H1 (cell line): ENCODE data around the gene SBF1. TPM values are rescaled to one million over a fixed set of nuclear protein-coding genes. Genes with fewer than 3 reads are reported as not detected.

ENCODE experiments used
- CTCF ChIA-PET: fragments of 300-600 bp; sonication (Branson Sonifier 250); formaldehyde crosslinking; loops from one replicate; lab custom pipeline; 2021; ENCODE audit not compliant: partially characterized antibody; lab: Charles Lee
- POLR2A ChIA-PET: fragments of 300-600 bp; sonication (Branson Sonifier 250); formaldehyde crosslinking; loops from one replicate; lab custom pipeline; 2021; ENCODE audit warnings: inconsistent platforms; ENCODE audit not compliant: partially characterized antibody; lab: Charles Lee
- DNase-seq, 2 experiments: peaks; one replicate each; pipeline versions ENCODE4 v3.0.0 to v3.0.0-alpha.2; 2010 to 2022; ENCODE audit warnings: low spot score in 2 of 2, low read depth in 1 of 2, mixed read lengths in 1 of 2
- FAIRE-seq: peaks from 2 replicates; lab custom pipeline; 2011; peaks lifted over from hg19 to GRCh38; lab: Jason Lieb, UNC
- H2AFZ ChIP-seq: 2 replicates; pipeline ENCODE4 v1.8.1; 2012; ENCODE audit warnings: low read length, inconsistent platforms
- H2AK5ac ChIP-seq: 2 replicates; pipeline ENCODE4 v1.6.1; 2013; ENCODE audit warnings: low read depth, low read length
- H2BK120ac ChIP-seq: replicated peaks from 2 replicates; pipeline ENCODE3; 2013; ENCODE audit warnings: low read depth, low read length, inconsistent platforms
- H2BK12ac ChIP-seq: 2 replicates; pipeline ENCODE4 v1.6.1; 2013; ENCODE audit warnings: low read depth, low read length
- H2BK15ac ChIP-seq: 2 replicates; pipeline ENCODE4 v1.6.1; 2013; ENCODE audit warnings: low read length
- H2BK20ac ChIP-seq: 2 replicates; pipeline ENCODE4 v1.6.1; 2013; ENCODE audit warnings: low read length
- H2BK5ac ChIP-seq: 2 replicates; pipeline ENCODE4 v1.6.1; 2013; ENCODE audit warnings: low read depth, low read length
- H3K14ac ChIP-seq: 2 replicates; pipeline ENCODE4 v1.6.1; 2013; ENCODE audit warnings: inconsistent platforms; ENCODE audit not compliant: insufficient read length
- H3K18ac ChIP-seq: 2 replicates; pipeline ENCODE4 v1.6.1; 2013; ENCODE audit warnings: low read length; ENCODE audit errors: extremely low read depth
- H3K23ac ChIP-seq: 2 replicates; pipeline ENCODE4 v1.6.1; 2013; ENCODE audit warnings: inconsistent platforms; ENCODE audit not compliant: insufficient read length
- H3K23me2 ChIP-seq: 2 replicates; pipeline ENCODE4 v1.6.1; 2013; ENCODE audit warnings: low read depth, low read length
- H3K27ac ChIP-seq: 2 replicates; pipeline ENCODE4 v1.6.1; 2011; ENCODE audit warnings: low read depth, low read length, inconsistent platforms
- H3K27me3 ChIP-seq, 4 experiments: replicated peaks in 1 of 4; 1 replicate in 1 of 4; 2 replicates in 3 of 4; pipeline versions ENCODE4 v1.6.1 to v1.8.1; 2011 to 2013; ENCODE audit warnings: low read length in 3 of 4, mild to moderate bottlenecking in 3 of 4, inconsistent platforms in 2 of 4, mixed read lengths in 2 of 4, moderate library complexity in 1 of 4; ENCODE audit not compliant: control insufficient read depth in 3 of 4, insufficient read depth in 3 of 4; ENCODE audit errors: extremely low read depth in 1 of 4
- H3K36me3 ChIP-seq, 4 experiments: 2 replicates each; pipeline versions ENCODE4 v1.6.1 to v1.8.1; 2011 to 2013; ENCODE audit warnings: mild to moderate bottlenecking in 4 of 4, low read length in 3 of 4, moderate library complexity in 2 of 4, control low read depth in 1 of 4, inconsistent platforms in 1 of 4; ENCODE audit not compliant: insufficient read depth in 4 of 4, control insufficient read depth in 2 of 4
- H3K4ac ChIP-seq: replicated peaks from 2 replicates; pipeline ENCODE3; 2013; ENCODE audit warnings: low read length, low read depth, mixed read lengths, inconsistent platforms; ENCODE audit not compliant: insufficient read length
- H3K4me1 ChIP-seq, 4 experiments: replicated peaks in 1 of 4; 1 replicate in 1 of 4; 2 replicates in 3 of 4; pipeline versions ENCODE4 v1.6.1 to v1.8.1; 2011 to 2013; ENCODE audit warnings: low read length in 3 of 4, inconsistent platforms in 2 of 4, mixed read lengths in 1 of 4; ENCODE audit not compliant: insufficient read depth in 4 of 4, control insufficient read depth in 3 of 4
- H3K4me2 ChIP-seq, 2 experiments: 2 replicates each; pipeline versions ENCODE4 v1.6.1 to v1.8.1; 2011 to 2013; ENCODE audit warnings: low read depth in 2 of 2, low read length in 2 of 2, control low read depth in 1 of 2, inconsistent platforms in 1 of 2, mild to moderate bottlenecking in 1 of 2; ENCODE audit not compliant: insufficient read depth in 1 of 2
- H3K4me3 ChIP-seq, 4 experiments: fragments of 200-600, 300-600 bp in 1 of 4; sonication (generic), shearing (Covaris generic), sonication (Bioruptor Twin) in 1 of 4; 2 replicates each; pipeline versions ENCODE4 v1.5.1 to v1.8.1; 2011 to 2016; ENCODE audit warnings: low read length in 4 of 4, low read depth in 3 of 4, control low read depth in 2 of 4, inconsistent platforms in 2 of 4, mild to moderate bottlenecking in 2 of 4, mixed read lengths in 1 of 4, moderate library complexity in 1 of 4; ENCODE audit not compliant: insufficient read depth in 2 of 4; ENCODE audit errors: extremely low read depth in 1 of 4
- H3K56ac ChIP-seq: replicated peaks from 2 replicates; pipeline ENCODE3; 2013; ENCODE audit warnings: low read depth, mild to moderate bottlenecking, mixed read lengths, low read length, inconsistent platforms; ENCODE audit not compliant: insufficient read length
- H3K79me1 ChIP-seq: 2 replicates; pipeline ENCODE4 v1.6.1; 2013; ENCODE audit warnings: low read depth, low read length, control low read depth
- H3K79me2 ChIP-seq, 2 experiments: 2 replicates each; pipeline versions ENCODE4 v1.6.1 to v1.8.1; 2012 to 2013; ENCODE audit warnings: low read length in 2 of 2, mild to moderate bottlenecking in 2 of 2, inconsistent platforms in 1 of 2; ENCODE audit not compliant: insufficient read depth in 2 of 2, control insufficient read depth in 1 of 2
- H3K9ac ChIP-seq, 4 experiments: replicated peaks in 1 of 4; 1 replicate in 1 of 4; 2 replicates in 3 of 4; pipeline versions ENCODE4 v1.6.1 to v1.8.1; 2011 to 2013; ENCODE audit warnings: low read depth in 3 of 4, low read length in 3 of 4, control low read depth in 2 of 4, mild to moderate bottlenecking in 2 of 4, moderate library complexity in 2 of 4, inconsistent platforms in 1 of 4; ENCODE audit errors: extremely low read depth in 1 of 4
- H3K9me3 ChIP-seq, 2 experiments: 2 replicates each; pipeline versions ENCODE4 v1.6.1 to v1.8.1; 2012 to 2013; ENCODE audit warnings: mild to moderate bottlenecking in 2 of 2, moderate library complexity in 2 of 2, control low read depth in 1 of 2, inconsistent platforms in 1 of 2, low read depth in 1 of 2, low read length in 1 of 2, mixed read lengths in 1 of 2; ENCODE audit not compliant: insufficient read depth in 2 of 2
- H4K20me1 ChIP-seq, 2 experiments: replicated peaks in 1 of 2; 2 replicates each; pipeline versions ENCODE3 to v1.8.1; 2011 to 2013; ENCODE audit warnings: inconsistent platforms in 2 of 2, low read length in 2 of 2, mild to moderate bottlenecking in 1 of 2; ENCODE audit not compliant: insufficient read depth in 2 of 2, control insufficient read depth in 1 of 2
- H4K5ac ChIP-seq: 2 replicates; pipeline ENCODE4 v1.6.1; 2013; ENCODE audit warnings: low read length, low read depth, mixed read lengths, inconsistent platforms; ENCODE audit not compliant: insufficient read length
- H4K8ac ChIP-seq: 2 replicates; pipeline ENCODE4 v1.8.0; 2013; ENCODE audit warnings: mild to moderate bottlenecking, moderate library complexity, low read length, inconsistent platforms; ENCODE audit not compliant: insufficient read depth; ENCODE audit errors: extremely low read depth
- H4K91ac ChIP-seq: replicated peaks from 2 replicates; pipeline ENCODE3; 2013; ENCODE audit warnings: low read length, mixed read lengths, inconsistent platforms; ENCODE audit not compliant: insufficient read length
- BRCA1 ChIP-seq: IDR thresholded peaks from 2 replicates; pipeline ENCODE4 v1.6.1; 2012; ENCODE audit warnings: low read depth, low read length, improper control_type of control experiment
- EP300 ChIP-seq, 2 experiments: IDR thresholded peaks; 1 replicate in 1 of 2; 2 replicates in 1 of 2; pipeline ENCODE4 v1.6.1; 2011 to 2012; ENCODE audit warnings: low read depth in 2 of 2, low read length in 2 of 2, mild to moderate bottlenecking in 2 of 2, borderline replicate concordance in 1 of 2, inconsistent platforms in 1 of 2, moderate library complexity in 1 of 2
- NANOG ChIP-seq: IDR thresholded peaks from 2 replicates; pipeline ENCODE4 v1.6.1; 2011; ENCODE audit warnings: low read length, low read depth, mild to moderate bottlenecking, inconsistent platforms; ENCODE audit not compliant: insufficient read depth, poor library complexity, severe bottlenecking
- NRF1 ChIP-seq: IDR thresholded peaks from 2 replicates; pipeline ENCODE4 v1.6.1; 2011; ENCODE audit warnings: mild to moderate bottlenecking, low read depth, low read length, improper control_type of control experiment
- POU5F1 ChIP-seq: IDR thresholded peaks from 2 replicates; pipeline ENCODE4 v1.6.1; 2011; ENCODE audit warnings: low read depth, mild to moderate bottlenecking, low read length, moderate library complexity
- SRF ChIP-seq: IDR thresholded peaks from 2 replicates; pipeline ENCODE4 v1.6.1; 2011; ENCODE audit warnings: mild to moderate bottlenecking, low read depth, low read length, moderate library complexity
- TAF1 ChIP-seq: IDR thresholded peaks from 2 replicates; pipeline ENCODE4 v1.6.1; 2011; ENCODE audit warnings: mild to moderate bottlenecking, low read depth, low read length
- ZNF274 ChIP-seq: IDR thresholded peaks from 2 replicates; pipeline ENCODE4 v1.7.0; 2012; ENCODE audit warnings: low read length, borderline replicate concordance; ENCODE audit errors: extremely low read depth
- WGBS, 2 experiments: shearing (Covaris generic) in 1 of 2; methylation state at CpG; one replicate each; pipeline versions ENCODE4 v1.1.6 to v1.1.7; 2013 to 2015; ENCODE audit warnings: low lambda C conversion rate in 2 of 2, mixed read lengths in 2 of 2, inconsistent platforms in 1 of 2, low coverage in 1 of 2, missing lambda C conversion rate in 1 of 2; ENCODE audit not compliant: insufficient replicate concordance in 2 of 2, insufficient coverage in 1 of 2, insufficient read length in 1 of 2; ENCODE audit errors: extremely low coverage in 1 of 2, missing lambda C conversion rate in 1 of 2; 5-methylcytosine and 5-hydroxymethylcytosine counted together
- polyA plus RNA-seq, 7 experiments: library from polyadenylated mRNA; depleted of rRNA in 3 of 7; stranded (reverse) in 5 of 7; unstranded in 2 of 7; fragments of >200 nt in 5 of 7; fragments of 200-250 nt in 2 of 7; gene quantifications; 1 replicate in 5 of 7; 2 replicates in 1 of 7; 4 replicates in 1 of 7; pipeline versions ENCODE4 v1.2.1 to v1.2.3, GENCODE V29; 2011 to 2013; ENCODE audit warnings: missing spikeins in 2 of 7, mixed read lengths in 2 of 7
- total RNA-seq: library from RNA; stranded (reverse); fragmentation: NEBNext Ultra II Directional; extraction: Animal tissue kit (Norgen Biotek cat#: 25700); gene quantifications from 2 replicates; pipeline ENCODE4 v1.2.1, GENCODE V29; 2021
- TF ChIP-seq, protein P1 (sequence below): IDR thresholded peaks from 2 replicates; pipeline ENCODE4 v1.6.1; 2012; ENCODE audit warnings: inconsistent platforms
- TF ChIP-seq, protein P2 (sequence below): IDR thresholded peaks from 2 replicates; pipeline ENCODE4 v1.6.1; 2012; ENCODE audit warnings: low read length, inconsistent platforms

The SBF1 gene
- total and polyA plus RNA-seq, 2 of the 8 experiments (the other 6 are each of a cell fraction or from before 2014, with no cell fraction given): 29.1 to 71.5 TPM

DNA sequence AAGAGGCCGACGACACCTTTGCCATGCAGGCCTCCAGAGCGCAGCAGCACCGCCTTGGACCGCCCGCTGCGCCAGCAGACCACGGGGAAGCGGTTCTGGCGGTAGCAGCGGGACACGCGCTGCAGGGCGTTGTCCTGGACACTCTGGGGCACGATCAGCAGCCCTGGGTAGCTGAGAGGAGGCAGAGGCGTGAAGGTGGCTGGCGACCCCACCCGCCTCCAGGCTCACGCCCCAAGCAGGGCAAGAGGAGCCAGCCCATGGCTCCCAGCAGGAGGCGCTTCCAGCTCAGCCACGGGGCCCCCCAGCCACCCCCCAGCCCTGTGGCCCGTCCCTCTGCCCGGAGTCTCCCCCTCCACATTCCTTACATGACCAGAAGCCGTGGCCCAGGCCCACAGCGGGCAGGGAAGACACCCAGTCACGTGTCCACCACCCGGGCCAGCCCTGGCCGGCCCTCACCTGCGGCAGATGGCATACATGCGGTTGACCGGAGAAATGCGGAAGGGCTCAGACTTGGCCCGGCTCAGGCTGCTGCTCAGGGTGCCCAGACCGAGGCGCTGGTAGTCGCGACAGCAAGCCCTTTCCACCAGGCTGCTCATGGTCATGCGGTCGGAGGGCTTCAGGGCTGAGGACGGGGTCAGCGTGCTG is 15.2 kb downstream of the SBF1 start:
- Histone ChIP-seq H2BK120ac (no peak overlapping the region), H2AK5ac (no peak overlapping the region), H4K91ac (no peak overlapping the region), H2AFZ (no peak overlapping the region), H3K4me1 (no peaks in the 10 kb centered on the region), H3K14ac (no peak overlapping the region), H3K79me1 (no peaks in the 10 kb centered on the region), H3K27me3 (no peaks in the 10 kb centered on the region; a peak in 1 of 7 replicates), H2BK12ac (no peak overlapping the region), H3K36me3 (peaks cover 16 to 78% (median 43%) of the 10 kb centered on the region in 4 experiments), H2BK5ac (no peak overlapping the region), H4K20me1 (peaks cover 18 to 19% of the 10 kb centered on the region in 2 experiments), H3K56ac (no peak overlapping the region), H3K9ac (no peak overlapping the region), H3K23ac (no peak overlapping the region), H2BK20ac (no peak overlapping the region), H3K79me2 (no peaks in the 10 kb centered on the region), H3K4me2 (no peak overlapping the region), H3K18ac (no peak overlapping the region), H3K4me3 (no peak overlapping the region), H3K9me3 (no peaks in the 10 kb centered on the region), H4K8ac (no peak overlapping the region), H3K4ac (no peak overlapping the region), H2BK15ac (no peak overlapping the region), H4K5ac (no peak overlapping the region), H3K27ac (no peak overlapping the region), H3K23me2 (no peaks in the 10 kb centered on the region)
- CTCF ChIA-PET: interaction anchor here (0.9 to 6.0 kb wide), 3 partner anchors 10 to 38 kb away, joined by 3 to 60 read pairs (median 6); no protein-coding TSS in a partner anchor
- no peak for DNase-seq
- POLR2A ChIA-PET: interaction anchor here (0.9 to 1.7 kb wide), 3 partner anchors 18 to 22 kb away, joined by 3 to 5 read pairs (median 3); partner anchors contain the start of gene ADM2
- FAIRE-seq: no peak
- 96% methylated on average over 29 of the region's 41 CpGs; no CpG with 5 or more reads in 1 of the 2 experiments for WGBS, 2 experiments
- TF ChIP-seq BRCA1: no peak
- TF ChIP-seq ZNF274: no peak
- no peak for TF ChIP-seq TAF1
- no peak for TF ChIP-seq POU5F1
- TF ChIP-seq, protein P1, sequence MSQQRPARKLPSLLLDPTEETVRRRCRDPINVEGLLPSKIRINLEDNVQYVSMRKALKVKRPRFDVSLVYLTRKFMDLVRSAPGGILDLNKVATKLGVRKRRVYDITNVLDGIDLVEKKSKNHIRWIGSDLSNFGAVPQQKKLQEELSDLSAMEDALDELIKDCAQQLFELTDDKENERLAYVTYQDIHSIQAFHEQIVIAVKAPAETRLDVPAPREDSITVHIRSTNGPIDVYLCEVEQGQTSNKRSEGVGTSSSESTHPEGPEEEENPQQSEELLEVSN: no peak
- TF ChIP-seq NRF1: no peak
- TF ChIP-seq EP300 (IDR thresholded peaks at IDR 0.05; ENCODE audit: borderline replicate concordance in 1 of 2, low read depth in 2 of 2, low read length in 2 of 2): no peak
- TF ChIP-seq, protein P2, sequence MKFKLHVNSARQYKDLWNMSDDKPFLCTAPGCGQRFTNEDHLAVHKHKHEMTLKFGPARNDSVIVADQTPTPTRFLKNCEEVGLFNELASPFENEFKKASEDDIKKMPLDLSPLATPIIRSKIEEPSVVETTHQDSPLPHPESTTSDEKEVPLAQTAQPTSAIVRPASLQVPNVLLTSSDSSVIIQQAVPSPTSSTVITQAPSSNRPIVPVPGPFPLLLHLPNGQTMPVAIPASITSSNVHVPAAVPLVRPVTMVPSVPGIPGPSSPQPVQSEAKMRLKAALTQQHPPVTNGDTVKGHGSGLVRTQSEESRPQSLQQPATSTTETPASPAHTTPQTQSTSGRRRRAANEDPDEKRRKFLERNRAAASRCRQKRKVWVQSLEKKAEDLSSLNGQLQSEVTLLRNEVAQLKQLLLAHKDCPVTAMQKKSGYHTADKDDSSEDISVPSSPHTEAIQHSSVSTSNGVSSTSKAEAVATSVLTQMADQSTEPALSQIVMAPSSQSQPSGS: no peak
- TF ChIP-seq SRF: no peak
- TF ChIP-seq NANOG: no peak
